Activated T-cell treated with anti-CD3 and anti-CD28 coated beads for 48 hours (primary cell): ENCODE measurements around the gene CASP8AP2.
"Not testable (repeated sequence)": the region's sequence is repeated elsewhere in the genome, so short reads cannot be mapped to it uniquely, and the experiment has no call there.

ENCODE experiments used
- DNase-seq: peaks from one replicate; pipeline ENCODE4 v3.0.0-alpha.2; 2020; ENCODE audit warnings: low read depth

CASP8AP2 gene

GRCh38 chr6:89888871-89889270, 59.2 kb downstream of the CASP8AP2 start:
- no peak for DNase-seq

- not testable (repeated sequence) for DNase-seq
Measured at GRCh38 chr6:89890845-89891528, 61.3 kb downstream of the CASP8AP2 start.

GRCh38 chr6:89892577-89892976, 62.9 kb downstream of the CASP8AP2 start:
- DNase-seq: not testable (repeated sequence)

- DNase-seq: no peak
Measured at GRCh38 chr6:89894169-89894568, 64.5 kb downstream of the CASP8AP2 start, which contains the start of gene GJA10. TSS of gene GJA10 (plus strand) at chr6:89894469. CDS start at chr6:89894469, 0 bp downstream.

GRCh38 chr6:89895276-89895874, 65.7 kb downstream of the CASP8AP2 start:
- no peak for DNase-seq

- DNase-seq: not testable (repeated sequence)
Measured at GRCh38 chr6:89910001-89910901, 80.6 kb downstream of the CASP8AP2 start.

GRCh38 chr6:89910902-89911240, 81.2 kb downstream of the CASP8AP2 start:
- no peak for DNase-seq

GRCh38 chr6:89916136-89916920, 86.6 kb downstream of the CASP8AP2 start:
- DNase-seq: no peak

- no peak for DNase-seq
Measured at GRCh38 chr6:89917216-89917615, 87.5 kb downstream of the CASP8AP2 start.

GRCh38 chr6:89917801-89918366, 88.2 kb downstream of the CASP8AP2 start:
- no peak for DNase-seq
